Gastroesophageal sphincter (tissue), 4 donors: ENCODE data around the gene SLC38A7. TPM values are rescaled to one million over a fixed set of nuclear protein-coding genes. Genes with fewer than 3 reads are reported as not detected.
A peak's percentile ranks its signal among the peaks of the same experiment; 100 is the strongest.

ENCODE experiments used
- ATAC-seq: fragments of 150-250 bp; one replicate; pipeline ENCODE4 v1.9.1; 2016; ENCODE audit warnings: mild to moderate bottlenecking, moderate library complexity
- H3K27ac ChIP-seq, 4 donors: fragments of 200-600 bp; sonication (generic) in 3 of 4; 1 replicate in 3 of 4; 2 replicates in 1 of 4; pipeline ENCODE4 v1.5.1; 2016 to 2019
- H3K27me3 ChIP-seq: fragments of 200-600 bp; sonication (generic); one replicate; pipeline ENCODE4 v1.5.1; 2019
- H3K36me3 ChIP-seq, 2 donors: fragments of 200-600 bp; sonication (generic); one replicate each; pipeline ENCODE4 v1.5.1; 2019; ENCODE audit warnings: control low read depth in 1 of 2
- H3K4me1 ChIP-seq, 3 donors: fragments of 200-600 bp; sonication (generic); 1 replicate in 2 of 3; 2 replicates in 1 of 3; pipeline ENCODE4 v1.5.1; 2016 to 2019; ENCODE audit warnings: control low read depth in 2 of 3
- H3K4me3 ChIP-seq, 2 donors: fragments of 200-600 bp; sonication (generic); one replicate each; pipeline ENCODE4 v1.5.1; 2019; ENCODE audit warnings: mild to moderate bottlenecking in 1 of 2, moderate library complexity in 1 of 2
- H3K9me3 ChIP-seq, 3 donors: fragments of 200-600 bp; sonication (generic); one replicate each; pipeline ENCODE4 v1.5.1; 2017 to 2019; ENCODE audit warnings: control low read depth in 2 of 3
- EP300 ChIP-seq: sonication (generic); formaldehyde crosslinking; IDR thresholded peaks from one replicate; pipeline ENCODE4 v1.6.1; 2017; ENCODE audit warnings: antibody characterized with exemption, mild to moderate bottlenecking
- POLR2A ChIP-seq, 2 donors: fragments of 450-650 bp; IDR thresholded peaks; one replicate each; pipeline ENCODE4 v1.6.1; 2017; ENCODE audit warnings: antibody characterized with exemption in 2 of 2, mild to moderate bottlenecking in 2 of 2, moderate library complexity in 1 of 2
- POLR2AphosphoS5 ChIP-seq: sonication (generic); formaldehyde crosslinking; IDR thresholded peaks from one replicate; pipeline ENCODE4 v1.6.1; 2017; ENCODE audit warnings: antibody characterized with exemption
- WGBS, 2 donors: methylation state at CpG; one replicate each; pipeline ENCODE4 v1.1.5; 2018; ENCODE audit warnings: low coverage in 1 of 2; 5-methylcytosine and 5-hydroxymethylcytosine counted together
- total RNA-seq, 4 donors: library from RNA; depleted of rRNA; stranded (reverse); fragments of >200 nt; gene quantifications; one replicate each; pipeline ENCODE4 v1.1.0, GENCODE V29; 2016
- TF ChIP-seq, protein P1 (sequence below), 4 experiments: fragments of 200-600 bp in 2 of 4; fragments of 450-650 bp in 2 of 4; sonication (generic) in 1 of 4; IDR thresholded peaks; one replicate each; pipeline ENCODE4 v1.5.1; 2017 to 2019; ENCODE audit warnings: antibody characterized with exemption in 4 of 4, mild to moderate bottlenecking in 2 of 4, moderate library complexity in 2 of 4

The SLC38A7 gene
- total RNA-seq, 4 donors from 2014 or later = 10.7 to 20.7 (median 14.7) TPM

- no peak for TF ChIP-seq POLR2AphosphoS5
- TF ChIP-seq POLR2A (IDR thresholded peaks at IDR 0.05) = no peak
- no peak for TF ChIP-seq EP300
- TF ChIP-seq, protein P1, sequence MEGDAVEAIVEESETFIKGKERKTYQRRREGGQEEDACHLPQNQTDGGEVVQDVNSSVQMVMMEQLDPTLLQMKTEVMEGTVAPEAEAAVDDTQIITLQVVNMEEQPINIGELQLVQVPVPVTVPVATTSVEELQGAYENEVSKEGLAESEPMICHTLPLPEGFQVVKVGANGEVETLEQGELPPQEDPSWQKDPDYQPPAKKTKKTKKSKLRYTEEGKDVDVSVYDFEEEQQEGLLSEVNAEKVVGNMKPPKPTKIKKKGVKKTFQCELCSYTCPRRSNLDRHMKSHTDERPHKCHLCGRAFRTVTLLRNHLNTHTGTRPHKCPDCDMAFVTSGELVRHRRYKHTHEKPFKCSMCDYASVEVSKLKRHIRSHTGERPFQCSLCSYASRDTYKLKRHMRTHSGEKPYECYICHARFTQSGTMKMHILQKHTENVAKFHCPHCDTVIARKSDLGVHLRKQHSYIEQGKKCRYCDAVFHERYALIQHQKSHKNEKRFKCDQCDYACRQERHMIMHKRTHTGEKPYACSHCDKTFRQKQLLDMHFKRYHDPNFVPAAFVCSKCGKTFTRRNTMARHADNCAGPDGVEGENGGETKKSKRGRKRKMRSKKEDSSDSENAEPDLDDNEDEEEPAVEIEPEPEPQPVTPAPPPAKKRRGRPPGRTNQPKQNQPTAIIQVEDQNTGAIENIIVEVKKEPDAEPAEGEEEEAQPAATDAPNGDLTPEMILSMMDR (IDR thresholded peaks at IDR 0.05) = no peak
- no peak for ATAC-seq
- no peaks in the 10 kb centered on the region for H3K27me3 ChIP-seq
- H3K9me3 ChIP-seq = no peaks in the 10 kb centered on the region
- peaks cover 2 to 80% (median 5%) of the 10 kb centered on the region in 3 donors for H3K4me1 ChIP-seq
- WGBS, 2 donors = 89 to 95% methylated on average over 10 to 11 of the region's 11 CpGs
- H3K36me3 ChIP-seq = no peaks in the 10 kb centered on the region
- no peak overlapping the region for H3K4me3 ChIP-seq
- peak overlapping the region in 2 of 4 donors; percentile 1 to 77 for H3K27ac ChIP-seq
Observed at GRCh38 chr16:58730724-58731370, 46.3 kb upstream of the SLC38A7 start.

GRCh38 chr16:58727796-58728568 is 43.4 kb upstream of the SLC38A7 start:
- peaks cover 2 to 62% (median 5%) of the 10 kb centered on the region in 3 donors for H3K4me1 ChIP-seq
- TF ChIP-seq POLR2A (IDR thresholded peaks at IDR 0.05) (no peak), POLR2AphosphoS5 (no peak), EP300 (no peak)
- TF ChIP-seq, protein P1 (IDR thresholded peaks at IDR 0.05) = no peak
- H3K4me3 ChIP-seq = no peak overlapping the region
- peaks cover 0 to 12% of the 10 kb centered on the region in 2 donors for H3K36me3 ChIP-seq
- ATAC-seq = no peak
- 81 to 82% methylated on average over 5 to 9 of the region's 9 CpGs for WGBS, 2 donors
- no peaks in the 10 kb centered on the region for H3K9me3 ChIP-seq
- H3K27ac ChIP-seq = no peak overlapping the region
- H3K27me3 ChIP-seq = no peaks in the 10 kb centered on the region

- WGBS, 2 donors = 59 to 82% methylated on average over 5 to 7 of the region's 9 CpGs
- Histone ChIP-seq H3K9me3 (no peaks in the 10 kb centered on the region), H3K27me3 (no peaks in the 10 kb centered on the region), H3K4me3 (no peak overlapping the region), H3K36me3 (peaks cover 0 to 20% of the 10 kb centered on the region in 2 donors), H3K4me1 (peaks cover 0 to 54% (median 1%) of the 10 kb centered on the region in 3 donors), H3K27ac (no peak overlapping the region)
- ATAC-seq = no peak
- TF ChIP-seq POLR2A (IDR thresholded peaks at IDR 0.05) (no peak), EP300 (no peak), POLR2AphosphoS5 (no peak)
- TF ChIP-seq, protein P1 (IDR thresholded peaks at IDR 0.05) = no peak
Observed at GRCh38 chr16:58727028-58727781, 42.6 kb upstream of the SLC38A7 start.

DNA sequence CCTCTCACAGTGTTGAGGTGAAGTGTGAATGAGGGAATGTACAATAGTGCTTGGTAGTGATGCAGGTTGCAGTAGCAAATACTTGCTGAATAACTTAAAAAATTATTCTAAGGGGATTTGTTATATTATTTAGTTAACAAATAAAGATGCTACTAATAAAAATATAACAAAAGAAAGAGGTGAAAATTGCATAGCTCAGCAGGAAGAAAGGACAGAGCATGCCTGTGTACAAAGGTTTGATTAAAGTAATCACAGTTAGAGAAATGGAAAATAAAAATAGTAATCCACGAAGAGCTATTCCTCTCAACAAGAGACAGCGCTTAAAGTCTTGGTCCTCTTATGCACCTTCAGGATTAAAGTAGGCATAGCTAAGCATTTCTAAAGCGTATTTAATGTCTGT is 38.5 kb upstream of the SLC38A7 start:
- Histone ChIP-seq H3K4me3 (no peak overlapping the region), H3K4me1 (peaks cover 0 to 14% (median 0%) of the 10 kb centered on the region in 3 donors), H3K36me3 (peaks cover 0 to 61% of the 10 kb centered on the region in 2 donors), H3K27ac (no peak overlapping the region), H3K27me3 (no peaks in the 10 kb centered on the region), H3K9me3 (no peaks in the 10 kb centered on the region)
- no peak for TF ChIP-seq POLR2A (IDR thresholded peaks at IDR 0.05)
- no peak for TF ChIP-seq EP300
- TF ChIP-seq, protein P1 (IDR thresholded peaks at IDR 0.05) = no peak
- no peak for TF ChIP-seq POLR2AphosphoS5
- 33 to 72% methylated on average over 3 of the region's 3 CpGs for WGBS, 2 donors
- ATAC-seq = no peak
